Heart right ventricle (tissue), 16 donors: Measurements from ENCODE around the gene VANGL2. TPM values are rescaled to one million over a fixed set of nuclear protein-coding genes. Genes with fewer than 3 reads are reported as not detected.
A peak's percentile ranks its signal among the peaks of the same experiment; 100 is the strongest.

Experiments
- ATAC-seq, 8 donors: fragments of 200-7000 bp; cut with Tn5 transposase; one replicate each; pipeline ENCODE4 v1.9.1; 2020; ENCODE audit warnings: mild to moderate bottlenecking in 8 of 8, moderate library complexity in 8 of 8, moderate number of reproducible peaks in 1 of 8
- DNase-seq, 2 donors: peaks; one replicate each; pipeline ENCODE4 v3.0.0-alpha.2; 2020
- H3K27ac ChIP-seq, 10 donors: fragments of 200-600 bp; sonication (generic) in 2 of 10; one replicate each; pipeline versions ENCODE4 v1.5.0 to v1.8.0; 2020 to 2022; ENCODE audit warnings: mild to moderate bottlenecking in 3 of 10
- H3K27me3 ChIP-seq, 7 donors: fragments of 200-600 bp; one replicate each; pipeline ENCODE4 v1.8.0; 2021 to 2022; ENCODE audit warnings: mild to moderate bottlenecking in 2 of 7
- H3K36me3 ChIP-seq, 9 donors: fragments of 200-600 bp; sonication (generic) in 1 of 9; one replicate each; pipeline versions ENCODE4 v1.5.0 to v1.8.0; 2020 to 2022; ENCODE audit warnings: mild to moderate bottlenecking in 2 of 9
- H3K4me1 ChIP-seq, 9 donors: fragments of 200-600 bp; sonication (generic) in 1 of 9; one replicate each; pipeline versions ENCODE4 v1.5.0 to v1.8.0; 2020 to 2022; ENCODE audit warnings: mild to moderate bottlenecking in 4 of 9
- H3K4me3 ChIP-seq, 10 donors: fragments of 200-600 bp; sonication (generic) in 2 of 10; one replicate each; pipeline versions ENCODE4 v1.5.0 to v1.8.0; 2020 to 2022; ENCODE audit warnings: mild to moderate bottlenecking in 7 of 10, moderate library complexity in 2 of 10
- H3K9me3 ChIP-seq, 11 donors: fragments of 200-600 bp in 10 of 11; sonication (generic) in 2 of 11; one replicate each; pipeline versions ENCODE4 v1.5.0 to v1.8.0; 2013 to 2022; ENCODE audit warnings: mild to moderate bottlenecking in 2 of 11, control low read depth in 1 of 11, moderate library complexity in 1 of 11
- WGBS, 2 donors: extraction: QIAGEN DNeasy Blood & Tissue Kit; methylation state at CpG; one replicate each; pipeline ENCODE4 v1.1.7; 2013; ENCODE audit warnings: inconsistent platforms in 1 of 2; 5-methylcytosine and 5-hydroxymethylcytosine counted together
- intact Hi-C, 10 donors: fragments of 100-400 bp; cut with DNase I; formaldehyde crosslinking; loops; one replicate each; pipeline versions ENCODE4 v1.11.1 to v1.14.2; 2022
- polyA plus RNA-seq, 2 donors: library from polyadenylated mRNA; stranded (reverse); fragments of 200-250 nt; gene quantifications; one replicate each; pipeline ENCODE4 v1.2.3, GENCODE V29; 2013
- total RNA-seq, 10 donors: library from RNA; stranded (reverse); fragmentation: NEBNext Ultra II Directional in 3 of 10; extraction: Animal tissue kit (Norgen Biotek cat#: 25700) in 3 of 10; gene quantifications; one replicate each; pipeline versions ENCODE4 v1.2.1 to v1.2.4, GENCODE V29; 2021 to 2023
- TF ChIP-seq, protein P1 (sequence below), 9 donors: fragments of 200-600 bp; sonication (generic) in 2 of 9; IDR thresholded peaks; one replicate each; pipeline versions ENCODE4 v1.5.0 to v1.8.0; 2021 to 2022; ENCODE audit warnings: antibody characterized with exemption in 9 of 9, mild to moderate bottlenecking in 5 of 9, moderate library complexity in 1 of 9
- donor health status: Arrhythmogenic right ventricular cardiomyopathy.
- donor health status: ischemic (EF 13 %, LVEDD 7.1; RV severe dilation, severe dysfunction).
- donor health status: healthy with polysubstance abuse.
- donor health status: DM: no; HTN: yes; CAD: no.
- donor health status: DM: no; HTN: no; CAD: no.
- donor health status: ischemic (EF 25% LVEDD 6.9; RV normal size, moderate dysfunction).
- donor health status: ischemic (EF 25% LVEDD 5.7; RV mildly dilated, moderate dysfunction).
- donor health status: healthy.
- donor health status: DM: yes; HTN: yes; CAD: no.
- donor health status: Ischemic cardiomyopathy.
- donor health status: ischemic (EF 35%, LVEDD 5.7; RV mildly dilated, moderate dysfunction).
- donor health status: nonischemic (EF 11% LVEDD 7.7; RV severe dilation, severe dysfunction).
- donor health status: DM: yes; HTN: yes; CAD: no.
- donor health status: PGD.
- donor health status: ischemic (EF 29% LVEDD 5.4; RV normal size, mild dysfunction).
- donor health status: nonischemic (EF 23%, LVEDD 6.1; RV moderate dilation, normal function).

Gene VANGL2
- total and polyA plus RNA-seq, 12 donors: 0.68 to 4.1 (median 1.9) TPM

DNA sequence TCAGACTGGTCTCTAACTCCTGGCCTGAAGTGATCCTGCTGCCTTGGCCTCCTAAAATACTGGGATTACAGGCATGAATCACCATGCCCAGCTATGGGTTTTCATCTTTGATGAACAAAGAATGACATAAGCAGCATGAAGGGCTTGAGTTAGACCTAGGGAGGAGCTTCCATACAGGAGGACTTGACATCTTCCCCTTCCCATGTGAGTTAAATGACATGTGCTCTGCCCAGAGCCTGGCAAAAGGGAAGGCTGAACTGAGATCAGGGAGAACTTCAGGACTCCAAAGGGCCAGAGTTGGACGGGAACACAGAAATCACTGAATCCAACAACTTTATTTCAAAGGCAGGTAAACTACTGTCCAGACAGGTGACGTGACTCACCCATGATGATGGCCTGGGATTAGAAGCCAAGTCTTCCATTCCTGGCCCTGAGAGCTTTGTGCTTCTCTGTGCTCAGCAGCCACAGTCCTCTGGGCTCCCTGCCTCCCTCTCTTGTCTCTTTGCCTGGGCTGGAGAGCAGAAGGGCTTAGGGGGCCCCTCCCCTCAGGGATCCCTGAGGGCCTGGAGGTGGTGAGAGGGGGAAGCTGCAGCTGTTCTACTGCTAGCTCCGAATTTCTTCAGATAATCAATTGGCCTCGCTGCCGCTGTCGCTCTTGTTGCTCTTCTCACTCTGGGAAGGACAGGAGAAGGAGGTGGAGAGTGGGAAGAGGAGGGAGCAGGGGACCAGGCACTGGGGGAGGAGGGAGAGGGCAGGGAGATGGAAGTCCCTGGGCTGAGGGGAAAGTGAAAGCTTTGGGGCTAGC is 25.9 kb upstream of the VANGL2 start:
- Histone ChIP-seq H3K4me3 (no peak overlapping the region), H3K4me1 (peaks cover 5 to 31% (median 10%) of the 10 kb centered on the region in 9 donors), H3K27ac (peak overlapping the region in 4 of 10 donors; percentile 11 to 43 (median 31)), H3K36me3 (no peaks in the 10 kb centered on the region), H3K27me3 (peaks cover 0 to 31% (median 8%) of the 10 kb centered on the region in 7 donors), H3K9me3 (no peaks in the 10 kb centered on the region)
- DNase-seq: no peak
- TF ChIP-seq, protein P1, sequence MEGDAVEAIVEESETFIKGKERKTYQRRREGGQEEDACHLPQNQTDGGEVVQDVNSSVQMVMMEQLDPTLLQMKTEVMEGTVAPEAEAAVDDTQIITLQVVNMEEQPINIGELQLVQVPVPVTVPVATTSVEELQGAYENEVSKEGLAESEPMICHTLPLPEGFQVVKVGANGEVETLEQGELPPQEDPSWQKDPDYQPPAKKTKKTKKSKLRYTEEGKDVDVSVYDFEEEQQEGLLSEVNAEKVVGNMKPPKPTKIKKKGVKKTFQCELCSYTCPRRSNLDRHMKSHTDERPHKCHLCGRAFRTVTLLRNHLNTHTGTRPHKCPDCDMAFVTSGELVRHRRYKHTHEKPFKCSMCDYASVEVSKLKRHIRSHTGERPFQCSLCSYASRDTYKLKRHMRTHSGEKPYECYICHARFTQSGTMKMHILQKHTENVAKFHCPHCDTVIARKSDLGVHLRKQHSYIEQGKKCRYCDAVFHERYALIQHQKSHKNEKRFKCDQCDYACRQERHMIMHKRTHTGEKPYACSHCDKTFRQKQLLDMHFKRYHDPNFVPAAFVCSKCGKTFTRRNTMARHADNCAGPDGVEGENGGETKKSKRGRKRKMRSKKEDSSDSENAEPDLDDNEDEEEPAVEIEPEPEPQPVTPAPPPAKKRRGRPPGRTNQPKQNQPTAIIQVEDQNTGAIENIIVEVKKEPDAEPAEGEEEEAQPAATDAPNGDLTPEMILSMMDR (IDR thresholded peaks at IDR 0.05): no peak
- peak in 5 of 8 donors; percentile 18 to 50 (median 38) for ATAC-seq
- WGBS, 2 donors: 46 to 48% methylated on average over 6 of the region's 6 CpGs
- intact Hi-C loops: loop anchor here in 7 of 10 donors (10.0 kb wide), 5 partner anchors 180 to 440 kb away; partner anchors contain the start of genes CASQ1 (in 1 of the 7), IGSF8 (in 1 of the 7) and KCNJ9 (in 1 of the 7)

DNA sequence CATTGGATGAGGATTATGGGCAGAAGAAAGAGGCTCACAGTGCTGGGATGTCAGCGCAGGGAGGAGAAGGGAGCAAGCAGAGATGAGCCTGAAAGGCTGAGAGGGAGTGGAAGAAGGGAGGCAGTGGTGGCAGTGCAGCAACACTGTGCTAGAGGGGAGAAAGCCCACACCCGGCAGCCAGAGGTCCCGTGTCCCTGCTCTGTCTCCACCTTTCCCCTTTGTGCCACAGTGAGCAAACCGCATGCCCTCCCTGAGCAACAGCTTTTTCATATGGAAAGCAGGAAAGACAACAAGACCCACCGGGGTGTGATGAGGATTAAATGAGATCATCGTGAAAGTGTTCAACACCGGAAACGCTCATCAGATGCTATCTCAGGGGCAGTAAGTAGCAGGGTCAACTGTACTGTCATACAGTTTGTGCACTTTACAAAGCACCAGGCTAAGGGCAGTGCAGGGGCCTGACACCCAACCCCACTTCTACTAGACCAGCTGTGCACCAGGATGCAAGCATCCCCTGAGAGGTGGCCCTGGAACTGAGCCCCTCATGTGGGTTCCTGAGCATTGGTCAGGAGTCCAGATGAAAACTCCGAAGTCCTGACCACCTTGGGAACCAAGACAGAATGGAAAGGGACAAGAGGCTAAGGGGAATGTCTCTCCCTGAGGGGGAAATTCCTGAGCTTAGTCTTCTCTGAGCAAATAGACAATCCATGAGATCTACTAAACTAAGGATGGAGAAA is 24.4 kb upstream of the VANGL2 start:
- ATAC-seq (peak in 6 of 8 donors; percentile 28 to 47 (median 38)), DNase-seq (no peak)
- Histone ChIP-seq H3K4me3 (peak overlapping the region in 1 of 10 donors; percentile 13), H3K27me3 (peaks cover 0 to 20% (median 0%) of the 10 kb centered on the region in 7 donors), H3K4me1 (peaks cover 5 to 31% (median 10%) of the 10 kb centered on the region in 9 donors), H3K27ac (peak overlapping the region in 5 of 10 donors; percentile 10 to 67 (median 48)), H3K36me3 (no peaks in the 10 kb centered on the region), H3K9me3 (no peaks in the 10 kb centered on the region)
- TF ChIP-seq, protein P1 (IDR thresholded peaks at IDR 0.05): no peak
- intact Hi-C loops: loop anchor here in 7 of 10 donors (2.0 to 10.0 kb wide), 6 partner anchors 181 to 441 kb away; partner anchors contain the start of genes CASQ1 (in 1 of the 7), IGSF8 (in 1 of the 7) and KCNJ9 (in 1 of the 7)
- WGBS, 2 donors: 15 to 16% methylated on average over 9 of the region's 9 CpGs

GRCh38 chr1:160376525-160377131 is 23.7 kb upstream of the VANGL2 start:
- peak; percentile 64 to 87 (median 82) for ATAC-seq
- TF ChIP-seq, protein P1 (IDR thresholded peaks at IDR 0.05): peak; percentile 72 to 92 (median 85)
- no peaks in the 10 kb centered on the region for H3K9me3 ChIP-seq
- peak in 1 of 2 donors; percentile 42 for DNase-seq
- H3K27me3 ChIP-seq: peaks cover 0 to 18% (median 0%) of the 10 kb centered on the region in 7 donors
- WGBS, 2 donors: 11 to 13% methylated on average over 5 of the region's 5 CpGs
- intact Hi-C loops: loop anchor here in 7 of 10 donors (2.0 to 10.0 kb wide), 6 partner anchors 182 to 442 kb away; partner anchors contain the start of genes CASQ1 (in 1 of the 7), IGSF8 (in 1 of the 7) and KCNJ9 (in 1 of the 7)
- peak overlapping the region in 1 of 10 donors; percentile 13 for H3K4me3 ChIP-seq
- peaks cover 5 to 28% (median 10%) of the 10 kb centered on the region in 9 donors for H3K4me1 ChIP-seq
- peak overlapping the region in 1 of 10 donors; percentile 56 for H3K27ac ChIP-seq
- no peaks in the 10 kb centered on the region for H3K36me3 ChIP-seq
